Subcutaneous abdominal adipose tissue (tissue), 5 donors: ENCODE data around the gene SPATA2L.
A peak's percentile ranks its signal among the peaks of the same experiment; 100 is the strongest.
"Not testable (repeated sequence)": the region's sequence is repeated elsewhere in the genome, so short reads cannot be mapped to it uniquely, and the experiment has no call there.

ENCODE experiments used
- H3K27ac ChIP-seq: one replicate; pipeline ENCODE4 v1.7.0; 2013; ENCODE audit warnings: low read depth, mild to moderate bottlenecking, inconsistent platforms, low read length, moderate library complexity
- H3K27me3 ChIP-seq, 5 donors: one replicate each; pipeline ENCODE4 v1.7.0; 2013; ENCODE audit warnings: low read length in 5 of 5, inconsistent platforms in 1 of 5; ENCODE audit not compliant: control insufficient read depth in 5 of 5, insufficient read depth in 4 of 5
- H3K36me3 ChIP-seq, 5 donors: one replicate each; pipeline ENCODE4 v1.7.0; 2013; ENCODE audit warnings: low read length in 5 of 5; ENCODE audit not compliant: control insufficient read depth in 5 of 5, insufficient read depth in 5 of 5
- H3K4me1 ChIP-seq, 5 donors: one replicate each; pipeline ENCODE4 v1.7.0; 2013; ENCODE audit warnings: low read length in 5 of 5, mild to moderate bottlenecking in 3 of 5, moderate library complexity in 1 of 5; ENCODE audit not compliant: control insufficient read depth in 5 of 5, insufficient read depth in 5 of 5
- H3K4me3 ChIP-seq, 5 donors: one replicate each; pipeline ENCODE4 v1.7.0; 2013; ENCODE audit warnings: low read length in 5 of 5, low read depth in 1 of 5
- H3K9ac ChIP-seq, 5 donors: one replicate each; pipeline ENCODE4 v1.7.0; 2013; ENCODE audit warnings: low read length in 5 of 5, mild to moderate bottlenecking in 4 of 5, moderate library complexity in 3 of 5
- H3K9me3 ChIP-seq, 5 donors: one replicate each; pipeline ENCODE4 v1.7.0; 2013; ENCODE audit warnings: low read length in 5 of 5; ENCODE audit not compliant: control insufficient read depth in 5 of 5
- donor health status: healthy.
- donor health status: healthy.
- donor health status: healthy.
- donor health status: healthy.
- donor health status: healthy.

SPATA2L gene

GRCh38 chr16:89672177-89672941 lies 29.1 kb downstream of the SPATA2L start:
- peak overlapping the region in 1 of 5 donors; percentile 89 for H3K9ac ChIP-seq
- no peaks in the 10 kb centered on the region for H3K27me3 ChIP-seq
- no peaks in the 10 kb centered on the region for H3K9me3 ChIP-seq
- peaks cover 0 to 3% (median 0%) of the 10 kb centered on the region in 5 donors for H3K36me3 ChIP-seq
- H3K4me1 ChIP-seq: peaks cover 0 to 9% (median 3%) of the 10 kb centered on the region in 5 donors
- peak overlapping the region; percentile 9 for H3K27ac ChIP-seq
- H3K4me3 ChIP-seq: peak overlapping the region in 2 of 5 donors; percentile 18 to 20

GRCh38 chr16:89671565-89671964 lies 29.9 kb downstream of the SPATA2L start:
- H3K27ac ChIP-seq, H3K4me1 ChIP-seq, H3K9me3 ChIP-seq, H3K9ac ChIP-seq, H3K4me3 ChIP-seq, H3K36me3 ChIP-seq, H3K27me3 ChIP-seq: not testable (repeated sequence)

- Histone ChIP-seq H3K27me3 (no peaks in the 10 kb centered on the region), H3K9me3 (no peaks in the 10 kb centered on the region), H3K4me3 (no peak overlapping the region), H3K9ac (no peak overlapping the region), H3K27ac (no peak overlapping the region), H3K4me1 (peaks cover 0 to 9% (median 3%) of the 10 kb centered on the region in 5 donors), H3K36me3 (peaks cover 0 to 3% (median 0%) of the 10 kb centered on the region in 5 donors)
Measured at GRCh38 chr16:89670496-89671431, 30.7 kb downstream of the SPATA2L start.

GRCh38 chr16:89669755-89670154 lies 31.8 kb downstream of the SPATA2L start:
- Histone ChIP-seq H3K9ac (no peak overlapping the region), H3K4me3 (no peak overlapping the region), H3K27ac (no peak overlapping the region), H3K9me3 (no peaks in the 10 kb centered on the region), H3K4me1 (peaks cover 0 to 9% (median 3%) of the 10 kb centered on the region in 5 donors), H3K36me3 (peaks cover 0 to 3% (median 1%) of the 10 kb centered on the region in 5 donors), H3K27me3 (no peaks in the 10 kb centered on the region)

- no peaks in the 10 kb centered on the region for H3K9me3 ChIP-seq
- H3K4me3 ChIP-seq: peak overlapping the region in 2 of 5 donors; percentile 0 to 23
- no peak overlapping the region for H3K27ac ChIP-seq
- H3K36me3 ChIP-seq: peaks cover 0 to 8% (median 3%) of the 10 kb centered on the region in 5 donors
- no peak overlapping the region for H3K9ac ChIP-seq
- H3K4me1 ChIP-seq: peaks cover 0 to 9% (median 3%) of the 10 kb centered on the region in 5 donors
- no peaks in the 10 kb centered on the region for H3K27me3 ChIP-seq
Measured at GRCh38 chr16:89668790-89669158, 32.7 kb downstream of the SPATA2L start.

GRCh38 chr16:89667633-89668032 lies 33.9 kb downstream of the SPATA2L start:
- no peak overlapping the region for H3K9ac ChIP-seq

GRCh38 chr16:89667000-89667399 lies 34.5 kb downstream of the SPATA2L start:
- peaks cover 0 to 13% (median 5%) of the 10 kb centered on the region in 5 donors for H3K36me3 ChIP-seq
- H3K9ac ChIP-seq, H3K27ac ChIP-seq, H3K9me3 ChIP-seq, H3K27me3 ChIP-seq, H3K4me3 ChIP-seq, H3K4me1 ChIP-seq: not testable (repeated sequence)

More at GRCh38 chr16:89667633-89668032, 33.9 kb downstream of the SPATA2L start:
- H3K36me3 ChIP-seq: peaks cover 0 to 13% (median 5%) of the 10 kb centered on the region in 5 donors
- no peaks in the 10 kb centered on the region for H3K27me3 ChIP-seq
- no peaks in the 10 kb centered on the region for H3K9me3 ChIP-seq
- H3K4me1 ChIP-seq: peaks cover 0 to 6% (median 0%) of the 10 kb centered on the region in 5 donors
- H3K4me3 ChIP-seq: no peak overlapping the region
- H3K27ac ChIP-seq: no peak overlapping the region

- not testable (repeated sequence) for H3K9ac ChIP-seq, H3K9me3 ChIP-seq, H3K4me1 ChIP-seq, H3K27me3 ChIP-seq, H3K27ac ChIP-seq, H3K4me3 ChIP-seq
- peaks cover 0 to 29% (median 13%) of the 10 kb centered on the region in 5 donors for H3K36me3 ChIP-seq
Measured at GRCh38 chr16:89664238-89664637, 37.3 kb downstream of the SPATA2L start.

GRCh38 chr16:89661215-89661614 lies 40.3 kb downstream of the SPATA2L start:
- Histone ChIP-seq H3K27me3 (no peaks in the 10 kb centered on the region), H3K9me3 (no peaks in the 10 kb centered on the region), H3K4me3 (no peak overlapping the region), H3K9ac (no peak overlapping the region), H3K27ac (no peak overlapping the region), H3K36me3 (peaks cover 0 to 29% (median 13%) of the 10 kb centered on the region in 5 donors), H3K4me1 (peaks cover 6 to 23% (median 22%) of the 10 kb centered on the region in 5 donors)

- H3K4me3 ChIP-seq: no peak overlapping the region
- H3K4me1 ChIP-seq: peaks cover 6 to 25% (median 22%) of the 10 kb centered on the region in 5 donors
- H3K36me3 ChIP-seq: peaks cover 0 to 29% (median 13%) of the 10 kb centered on the region in 5 donors
- H3K9me3 ChIP-seq: no peaks in the 10 kb centered on the region
- H3K9ac ChIP-seq: no peak overlapping the region
- H3K27me3 ChIP-seq: no peaks in the 10 kb centered on the region
- H3K27ac ChIP-seq: no peak overlapping the region
Measured at GRCh38 chr16:89660146-89660545, 41.4 kb downstream of the SPATA2L start.
